ENCODE results near the gene TCF20. TPM values are rescaled to one million over a fixed set of nuclear protein-coding genes. Genes with fewer than 3 reads are reported as not detected.

TCF20 gene
- total RNA-seq, 1 donor from 2014 or later, result 47.4 TPM

DNA sequence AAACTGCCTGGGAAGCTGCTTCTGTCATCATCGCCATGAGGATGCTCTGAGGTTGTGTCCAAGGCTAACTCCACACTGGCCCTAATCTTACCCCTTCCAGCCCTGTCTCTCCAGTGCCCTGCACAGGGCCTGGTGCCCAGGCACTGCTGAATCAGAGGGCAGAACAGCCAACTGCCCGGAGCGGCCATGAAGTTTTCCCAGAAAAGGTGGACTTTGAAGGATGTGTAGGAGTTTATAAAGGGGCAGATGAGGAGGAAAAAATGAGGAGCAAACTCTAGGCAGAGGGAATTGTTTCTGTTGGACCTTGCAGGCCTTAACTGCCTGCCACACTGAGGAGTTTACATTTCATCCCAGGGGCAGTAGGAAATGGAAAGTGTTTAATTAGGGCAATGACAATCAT lies 39.4 kb upstream of the TCF20 start:
- H3K27me3 ChIP-seq, result no peaks in the 10 kb centered on the region

DNA sequence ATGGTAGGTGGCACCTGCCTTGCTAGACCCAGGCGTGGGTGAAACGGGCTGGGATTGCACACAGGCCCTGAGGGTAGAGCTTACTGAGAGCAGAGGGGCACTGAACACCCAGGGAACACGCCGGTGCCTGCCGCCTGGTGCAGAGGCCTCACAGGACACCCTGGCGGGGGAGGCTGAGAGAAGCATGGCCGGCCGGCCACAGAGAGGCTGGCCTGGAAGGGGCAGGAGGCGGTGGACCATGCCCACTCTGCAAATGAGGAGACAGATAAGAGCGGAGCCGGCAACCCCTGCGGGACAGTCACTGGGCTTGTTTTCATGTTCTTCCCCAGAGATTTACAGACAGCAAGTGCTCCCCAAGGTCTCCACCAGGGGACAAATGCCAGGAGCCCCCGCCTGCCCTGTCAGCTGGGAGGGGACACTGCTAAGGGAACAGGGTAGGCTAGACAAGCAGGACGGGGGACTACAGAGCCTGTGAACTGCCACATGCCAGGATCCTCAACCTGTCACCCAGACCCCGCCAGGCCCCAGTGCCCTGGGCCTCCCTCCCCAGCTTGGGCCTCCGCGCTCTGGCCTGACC lies 38.5 kb upstream of the TCF20 start:
- no peak for TF ChIP-seq CTCF (IDR thresholded peaks at IDR 0.05)
- intact Hi-C loops (cut with DNase I), result no loop called here
- Histone ChIP-seq H3K36me3 (no peaks in the 10 kb centered on the region), H3K9me3 (no peaks in the 10 kb centered on the region), H3K4me3 (no peak overlapping the region), H3K27ac (no peak overlapping the region), H3K27me3 (no peaks in the 10 kb centered on the region), H3K4me1 (no peaks in the 10 kb centered on the region)
- no peak for ATAC-seq
- no peak for DNase-seq

More for the DNA sequence above, 39.4 kb upstream of the TCF20 start:
- no peak overlapping the region for H3K4me3 ChIP-seq
- H3K9me3 ChIP-seq, result no peaks in the 10 kb centered on the region
- DNase-seq (no peak), ATAC-seq (no peak)
- H3K36me3 ChIP-seq, result no peaks in the 10 kb centered on the region
- intact Hi-C loops (cut with DNase I), result no loop called here
- H3K4me1 ChIP-seq, result no peaks in the 10 kb centered on the region
- no peak for TF ChIP-seq CTCF (IDR thresholded peaks at IDR 0.05)
- H3K27ac ChIP-seq, result no peak overlapping the region

GRCh38 chr22:42307806-42308563 lies 37.5 kb upstream of the TCF20 start:
- Histone ChIP-seq H3K4me1 (no peaks in the 10 kb centered on the region), H3K4me3 (no peak overlapping the region), H3K36me3 (no peaks in the 10 kb centered on the region), H3K27me3 (no peaks in the 10 kb centered on the region), H3K9me3 (no peaks in the 10 kb centered on the region), H3K27ac (no peak overlapping the region)
- no peak for TF ChIP-seq CTCF (IDR thresholded peaks at IDR 0.05)
- ATAC-seq (no peak), DNase-seq (no peak)
- intact Hi-C loops (cut with DNase I), result no loop called here

- Histone ChIP-seq H3K4me1 (peaks cover 3% of the 10 kb centered on the region), H3K4me3 (no peak overlapping the region), H3K27ac (no peak overlapping the region), H3K36me3 (no peaks in the 10 kb centered on the region), H3K27me3 (no peaks in the 10 kb centered on the region), H3K9me3 (no peaks in the 10 kb centered on the region)
- no peak for ATAC-seq
- no peak for TF ChIP-seq CTCF (IDR thresholded peaks at IDR 0.05)
- intact Hi-C loops (cut with DNase I), result no loop called here
- DNase-seq, result no peak
Measured at GRCh38 chr22:42306010-42306409, 35.6 kb upstream of the TCF20 start.

DNA sequence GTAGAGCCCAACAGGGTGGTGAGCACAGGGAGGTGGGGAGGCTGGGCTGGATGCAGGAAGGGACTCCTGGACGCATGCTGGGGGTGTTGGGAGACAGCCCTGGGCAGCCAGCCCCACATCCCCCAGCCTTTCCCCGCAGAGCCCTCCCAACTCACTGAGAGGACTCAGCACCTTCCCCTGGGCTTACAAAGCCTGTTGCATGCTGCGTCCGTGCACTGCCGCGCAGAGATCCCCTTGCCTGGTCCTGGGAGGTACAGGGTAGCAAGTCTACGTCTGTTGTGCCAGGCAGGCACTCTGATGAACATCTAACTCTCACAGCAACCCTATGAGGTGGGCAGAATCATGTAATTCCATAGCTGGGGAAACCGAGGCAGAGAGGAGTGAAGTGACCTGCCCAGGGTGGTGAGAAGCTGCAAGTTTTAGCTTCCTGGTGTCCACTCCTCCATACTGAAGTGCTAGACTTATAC lies 33.9 kb upstream of the TCF20 start:
- Histone ChIP-seq H3K27ac (no peak overlapping the region), H3K4me1 (peaks cover 17% of the 10 kb centered on the region), H3K9me3 (no peaks in the 10 kb centered on the region), H3K27me3 (no peaks in the 10 kb centered on the region), H3K36me3 (no peaks in the 10 kb centered on the region), H3K4me3 (no peak overlapping the region)
- intact Hi-C loops (cut with DNase I), result no loop called here
- ATAC-seq (no peak), DNase-seq (no peak)
- no peak for TF ChIP-seq CTCF (IDR thresholded peaks at IDR 0.05)
